Duodenal mucosa (tissue), 2 donors: ENCODE data around the gene AFAP1L1.

Experiments used
- H3K27ac ChIP-seq: one replicate; pipeline ENCODE4 v1.7.0; 2013; ENCODE audit warnings: low read depth, low read length
- H3K27me3 ChIP-seq, 2 donors: one replicate each; pipeline ENCODE4 v1.7.0; 2013; ENCODE audit warnings: low read length in 2 of 2, control low read depth in 1 of 2; ENCODE audit not compliant: insufficient read depth in 2 of 2, control insufficient read depth in 1 of 2
- H3K36me3 ChIP-seq, 2 donors: one replicate each; pipeline ENCODE4 v1.7.0; 2013; ENCODE audit warnings: low read length in 2 of 2, control low read depth in 1 of 2; ENCODE audit not compliant: insufficient read depth in 2 of 2, control insufficient read depth in 1 of 2
- H3K4me1 ChIP-seq, 2 donors: one replicate each; pipeline ENCODE4 v1.7.0; 2013; ENCODE audit warnings: low read length in 2 of 2, control low read depth in 1 of 2; ENCODE audit not compliant: insufficient read depth in 2 of 2, control insufficient read depth in 1 of 2
- H3K4me3 ChIP-seq, 2 donors: one replicate each; pipeline ENCODE4 v1.7.0; 2013; ENCODE audit warnings: low read length in 2 of 2, low read depth in 1 of 2
- H3K9ac ChIP-seq, 2 donors: one replicate each; pipeline ENCODE4 v1.7.0; 2013; ENCODE audit warnings: low read length in 2 of 2, low read depth in 1 of 2
- H3K9me3 ChIP-seq, 2 donors: one replicate each; pipeline ENCODE4 v1.7.0; 2013; ENCODE audit warnings: low read length in 2 of 2, control low read depth in 1 of 2; ENCODE audit not compliant: control insufficient read depth in 1 of 2

Gene AFAP1L1

GRCh38 chr5:149239917-149240316 lies 31.7 kb upstream of the AFAP1L1 start:
- Histone ChIP-seq H3K9me3 (no peaks in the 10 kb centered on the region), H3K27me3 (peaks cover 0 to 5% of the 10 kb centered on the region in 2 donors), H3K4me1 (no peaks in the 10 kb centered on the region), H3K36me3 (no peaks in the 10 kb centered on the region), H3K4me3 (no peak overlapping the region), H3K9ac (no peak overlapping the region), H3K27ac (no peak overlapping the region)

GRCh38 chr5:149240354-149240998 lies 31.2 kb upstream of the AFAP1L1 start:
- Histone ChIP-seq H3K27me3 (peaks cover 0 to 5% of the 10 kb centered on the region in 2 donors), H3K36me3 (no peaks in the 10 kb centered on the region), H3K9ac (no peak overlapping the region), H3K4me3 (no peak overlapping the region), H3K27ac (no peak overlapping the region), H3K4me1 (no peaks in the 10 kb centered on the region), H3K9me3 (no peaks in the 10 kb centered on the region)

- Histone ChIP-seq H3K4me1 (no peaks in the 10 kb centered on the region), H3K4me3 (no peak overlapping the region), H3K9me3 (no peaks in the 10 kb centered on the region), H3K36me3 (peaks cover 0 to 2% of the 10 kb centered on the region in 2 donors), H3K9ac (no peak overlapping the region), H3K27me3 (no peaks in the 10 kb centered on the region), H3K27ac (no peak overlapping the region)
These were observed 29.3 kb upstream of the AFAP1L1 start for GRCh38 chr5:149242339-149242738.

GRCh38 chr5:149246906-149247305 lies 24.8 kb upstream of the AFAP1L1 start:
- Histone ChIP-seq H3K9ac (no peak overlapping the region), H3K4me3 (no peak overlapping the region), H3K27me3 (no peaks in the 10 kb centered on the region), H3K36me3 (peaks cover 0 to 2% of the 10 kb centered on the region in 2 donors), H3K27ac (no peak overlapping the region), H3K4me1 (no peaks in the 10 kb centered on the region), H3K9me3 (no peaks in the 10 kb centered on the region)

- no peak overlapping the region for H3K27ac ChIP-seq
- H3K27me3 ChIP-seq = no peaks in the 10 kb centered on the region
- no peak overlapping the region for H3K9ac ChIP-seq
- H3K36me3 ChIP-seq = peaks cover 0 to 2% of the 10 kb centered on the region in 2 donors
- no peak overlapping the region for H3K4me3 ChIP-seq
- no peaks in the 10 kb centered on the region for H3K4me1 ChIP-seq
- H3K9me3 ChIP-seq = no peaks in the 10 kb centered on the region
These were observed 23.9 kb upstream of the AFAP1L1 start for GRCh38 chr5:149247726-149248125.

GRCh38 chr5:149251546-149251945 lies 20.1 kb upstream of the AFAP1L1 start:
- Histone ChIP-seq H3K9me3 (no peaks in the 10 kb centered on the region), H3K4me3 (no peak overlapping the region), H3K4me1 (no peaks in the 10 kb centered on the region), H3K9ac (no peak overlapping the region), H3K27ac (no peak overlapping the region), H3K27me3 (no peaks in the 10 kb centered on the region), H3K36me3 (no peaks in the 10 kb centered on the region)

- no peaks in the 10 kb centered on the region for H3K36me3 ChIP-seq
- H3K27me3 ChIP-seq = no peaks in the 10 kb centered on the region
- no peak overlapping the region for H3K27ac ChIP-seq
- no peaks in the 10 kb centered on the region for H3K4me1 ChIP-seq
- H3K4me3 ChIP-seq = no peak overlapping the region
- H3K9me3 ChIP-seq = no peaks in the 10 kb centered on the region
- H3K9ac ChIP-seq = no peak overlapping the region
These were observed 17.2 kb upstream of the AFAP1L1 start for GRCh38 chr5:149254506-149254905.

DNA sequence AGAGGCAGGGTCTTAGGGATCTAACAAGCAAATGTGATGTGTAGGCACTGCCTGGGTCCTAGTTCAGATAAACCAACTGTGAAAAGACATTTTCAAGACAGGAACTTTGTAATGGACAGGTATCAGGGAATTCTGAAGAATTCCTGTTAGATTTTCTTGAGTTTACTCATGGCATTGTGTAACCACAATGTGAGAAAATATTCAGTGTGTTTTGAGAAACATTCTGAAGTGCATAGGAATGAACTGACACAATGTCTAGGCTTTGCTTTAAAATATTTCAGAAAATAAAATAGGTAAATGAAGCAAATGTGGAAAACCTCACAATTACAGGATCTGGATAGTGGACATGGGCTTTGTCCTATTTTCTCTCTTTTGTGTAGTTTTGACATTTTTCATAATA lies 15.2 kb upstream of the AFAP1L1 start:
- Histone ChIP-seq H3K27me3 (no peaks in the 10 kb centered on the region), H3K4me3 (no peak overlapping the region), H3K27ac (no peak overlapping the region), H3K36me3 (no peaks in the 10 kb centered on the region), H3K4me1 (no peaks in the 10 kb centered on the region), H3K9ac (no peak overlapping the region), H3K9me3 (no peaks in the 10 kb centered on the region)

DNA sequence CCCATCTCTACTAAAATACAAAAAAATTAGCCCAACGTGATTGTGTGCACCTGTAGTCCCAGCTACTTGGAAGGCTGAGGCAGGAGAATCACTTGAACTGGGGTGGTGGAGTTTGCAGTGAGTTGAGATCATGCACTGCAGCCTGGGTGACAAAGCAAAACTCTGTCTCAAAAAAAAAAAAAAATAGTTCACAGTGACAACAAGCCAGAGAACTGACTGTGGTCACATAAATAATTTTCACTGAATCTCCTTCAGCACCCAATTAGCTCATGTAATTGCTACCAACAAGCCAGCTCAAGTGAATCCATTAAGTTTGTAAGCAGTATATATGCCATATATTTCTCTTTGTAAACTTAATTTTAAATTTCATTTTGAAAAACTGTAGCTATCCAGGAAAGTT lies 14.5 kb upstream of the AFAP1L1 start:
- Histone ChIP-seq H3K27ac (no peak overlapping the region), H3K9me3 (no peaks in the 10 kb centered on the region), H3K27me3 (peaks cover 0 to 4% of the 10 kb centered on the region in 2 donors), H3K36me3 (no peaks in the 10 kb centered on the region), H3K4me3 (no peak overlapping the region), H3K4me1 (no peaks in the 10 kb centered on the region), H3K9ac (no peak overlapping the region)

- Histone ChIP-seq H3K27ac (no peak overlapping the region), H3K4me3 (no peak overlapping the region), H3K9ac (no peak overlapping the region), H3K9me3 (no peaks in the 10 kb centered on the region), H3K4me1 (no peaks in the 10 kb centered on the region), H3K36me3 (no peaks in the 10 kb centered on the region), H3K27me3 (peaks cover 0 to 4% of the 10 kb centered on the region in 2 donors)
These were observed 13.6 kb upstream of the AFAP1L1 start for GRCh38 chr5:149257889-149258705.
